ENCODE measurements around the gene GNAT3. TPM values are rescaled to one million over a fixed set of nuclear protein-coding genes. Genes with fewer than 3 reads are reported as not detected.

The GNAT3 gene
- total and polyA plus RNA-seq, 7 donors, result not detected

DNA sequence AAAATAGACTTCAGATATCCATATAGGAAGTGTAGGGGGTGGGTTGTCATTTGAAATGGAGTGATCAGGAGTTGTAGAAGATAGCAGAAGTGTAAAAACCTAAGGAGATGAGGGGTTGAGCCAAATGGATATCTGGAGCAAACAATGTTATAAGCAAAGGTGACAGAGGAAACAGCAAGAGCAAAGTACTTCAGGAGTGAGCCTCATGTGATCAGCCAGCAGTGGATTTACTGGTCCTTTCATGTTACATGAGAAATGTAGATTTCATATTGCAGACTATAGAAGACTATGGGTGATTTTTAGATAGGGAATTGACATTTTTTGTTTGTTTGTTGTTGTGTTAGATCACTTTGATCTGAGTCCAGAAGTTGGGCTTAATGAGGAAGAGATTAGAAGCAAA lies 47.7 kb downstream of the GNAT3 start:
- no peak for TF ChIP-seq POLR2A (IDR thresholded peaks at IDR 0.05)
- TF ChIP-seq EP300 (IDR thresholded peaks at IDR 0.05), result no peak
- TF ChIP-seq POLR2AphosphoS5 (IDR thresholded peaks at IDR 0.05), result no peak
- TF ChIP-seq, protein P1, sequence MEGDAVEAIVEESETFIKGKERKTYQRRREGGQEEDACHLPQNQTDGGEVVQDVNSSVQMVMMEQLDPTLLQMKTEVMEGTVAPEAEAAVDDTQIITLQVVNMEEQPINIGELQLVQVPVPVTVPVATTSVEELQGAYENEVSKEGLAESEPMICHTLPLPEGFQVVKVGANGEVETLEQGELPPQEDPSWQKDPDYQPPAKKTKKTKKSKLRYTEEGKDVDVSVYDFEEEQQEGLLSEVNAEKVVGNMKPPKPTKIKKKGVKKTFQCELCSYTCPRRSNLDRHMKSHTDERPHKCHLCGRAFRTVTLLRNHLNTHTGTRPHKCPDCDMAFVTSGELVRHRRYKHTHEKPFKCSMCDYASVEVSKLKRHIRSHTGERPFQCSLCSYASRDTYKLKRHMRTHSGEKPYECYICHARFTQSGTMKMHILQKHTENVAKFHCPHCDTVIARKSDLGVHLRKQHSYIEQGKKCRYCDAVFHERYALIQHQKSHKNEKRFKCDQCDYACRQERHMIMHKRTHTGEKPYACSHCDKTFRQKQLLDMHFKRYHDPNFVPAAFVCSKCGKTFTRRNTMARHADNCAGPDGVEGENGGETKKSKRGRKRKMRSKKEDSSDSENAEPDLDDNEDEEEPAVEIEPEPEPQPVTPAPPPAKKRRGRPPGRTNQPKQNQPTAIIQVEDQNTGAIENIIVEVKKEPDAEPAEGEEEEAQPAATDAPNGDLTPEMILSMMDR (IDR thresholded peaks at IDR 0.05), result no peak
- DNase-seq, result no peak
- no peaks in the 10 kb centered on the region for H3K36me3 ChIP-seq
- intact Hi-C loops (cut with DNase I), result no loop called here
- H3K9me3 ChIP-seq, result no peaks in the 10 kb centered on the region
- H3K27ac ChIP-seq, result no peak overlapping the region
- H3K4me1 ChIP-seq, result peaks cover 0 to 10% (median 0%) of the 10 kb centered on the region in 4 donors
- H3K27me3 ChIP-seq, result no peaks in the 10 kb centered on the region
- H3K4me3 ChIP-seq, result no peak overlapping the region

DNA sequence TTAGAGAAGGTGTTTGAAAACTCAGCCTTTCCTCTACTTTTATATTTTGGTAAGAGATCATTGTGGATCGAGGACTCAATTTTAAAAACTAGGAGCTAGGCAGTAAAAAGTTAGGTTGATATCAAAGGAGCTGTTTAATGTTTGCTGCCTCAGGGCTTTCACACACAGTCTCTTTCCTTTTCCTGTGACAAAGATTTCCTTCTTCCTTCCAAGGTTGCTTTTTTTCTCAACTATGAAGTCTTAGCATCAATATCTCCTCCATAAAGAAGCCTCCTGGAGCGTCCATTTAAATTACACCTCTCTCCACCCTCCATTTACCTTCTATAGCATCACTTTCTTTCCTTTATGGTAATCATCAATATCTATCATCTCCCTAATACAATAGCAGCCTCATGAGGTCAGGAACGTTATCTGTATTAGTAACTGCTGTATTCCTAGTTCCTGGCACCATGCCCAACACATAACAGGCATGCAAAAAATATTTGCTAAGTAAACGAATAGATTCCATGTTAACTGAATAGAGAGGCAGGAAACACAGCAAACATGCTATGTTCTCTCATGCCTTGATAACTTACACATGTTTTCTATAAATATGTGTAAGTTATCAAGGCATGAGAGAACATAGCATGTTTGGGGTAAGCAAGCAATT lies 48.5 kb downstream of the GNAT3 start:
- no peak for DNase-seq
- Histone ChIP-seq H3K4me1 (peaks cover 0 to 10% (median 0%) of the 10 kb centered on the region in 4 donors), H3K9me3 (no peaks in the 10 kb centered on the region), H3K4me3 (no peak overlapping the region), H3K27ac (no peak overlapping the region), H3K36me3 (no peaks in the 10 kb centered on the region), H3K27me3 (no peaks in the 10 kb centered on the region)
- TF ChIP-seq EP300 (IDR thresholded peaks at IDR 0.05) (no peak), POLR2AphosphoS5 (IDR thresholded peaks at IDR 0.05) (no peak), POLR2A (IDR thresholded peaks at IDR 0.05) (no peak)
- TF ChIP-seq, protein P1 (IDR thresholded peaks at IDR 0.05), result no peak
- intact Hi-C loops (cut with DNase I), result no loop called here
- WGBS, 2 donors, result 44 to 71% methylated on average over 4 of the region's 4 CpGs

DNA sequence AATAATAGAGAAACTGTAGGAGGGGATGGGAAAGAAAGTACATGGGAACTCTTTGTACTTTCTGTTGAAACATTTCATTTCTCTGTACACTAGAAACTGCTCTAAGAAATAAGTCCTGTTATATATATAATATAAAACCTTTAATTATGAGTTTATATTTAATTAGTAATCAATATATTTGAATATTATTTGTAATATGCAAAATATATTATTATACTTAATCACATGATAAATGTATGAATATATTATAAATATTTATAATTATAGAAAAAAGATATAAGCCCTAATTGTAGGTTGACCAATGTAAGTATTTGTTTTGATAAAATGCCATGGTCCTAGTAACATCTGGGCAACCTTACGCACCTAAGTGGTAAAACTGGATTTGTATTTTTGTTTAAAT lies 51.0 kb downstream of the GNAT3 start:
- Histone ChIP-seq H3K4me3 (no peak overlapping the region), H3K4me1 (no peaks in the 10 kb centered on the region), H3K27me3 (no peaks in the 10 kb centered on the region), H3K27ac (no peak overlapping the region), H3K36me3 (no peaks in the 10 kb centered on the region), H3K9me3 (no peaks in the 10 kb centered on the region)
- DNase-seq, result no peak
- 89 to 94% methylated on average over 1 of the region's 1 CpG for WGBS, 2 donors
- intact Hi-C loops (cut with DNase I), result no loop called here
- no peak for TF ChIP-seq EP300 (IDR thresholded peaks at IDR 0.05)
- TF ChIP-seq, protein P1 (IDR thresholded peaks at IDR 0.05), result no peak
- TF ChIP-seq POLR2AphosphoS5 (IDR thresholded peaks at IDR 0.05), result no peak
- no peak for TF ChIP-seq POLR2A (IDR thresholded peaks at IDR 0.05)

DNA sequence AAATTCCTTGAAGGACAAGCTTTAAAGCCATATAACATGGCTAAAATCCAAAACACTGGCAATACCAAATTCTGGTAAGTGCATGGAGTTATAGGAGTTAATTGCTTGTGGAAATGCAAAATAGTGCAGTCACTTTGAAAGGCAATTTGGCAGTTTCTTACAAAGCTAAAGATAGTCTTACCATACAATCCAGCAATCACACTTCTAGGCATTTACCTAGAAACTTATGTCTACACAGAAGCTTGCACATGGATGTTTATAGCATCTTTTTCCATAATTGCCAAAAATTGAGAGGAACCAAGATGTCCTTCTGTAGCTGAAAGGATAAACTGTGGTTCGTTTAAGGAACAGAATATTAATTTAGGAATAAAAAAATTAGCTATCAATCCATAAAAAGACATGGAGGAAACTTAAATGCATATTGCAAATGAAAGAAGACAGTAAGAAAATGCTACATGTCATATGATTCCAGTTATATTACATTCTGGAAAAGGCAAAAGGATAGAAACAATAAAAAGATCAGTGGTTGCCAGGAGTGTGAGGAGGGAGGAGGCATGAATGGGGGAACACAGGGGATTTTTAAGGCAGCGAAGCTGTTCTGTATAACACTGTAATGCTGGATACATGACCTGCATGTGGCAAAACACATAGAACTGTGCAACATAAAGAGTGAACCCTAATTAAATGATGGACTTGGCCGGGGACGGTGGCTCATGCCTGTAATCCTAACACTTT lies 51.9 kb downstream of the GNAT3 start:
- Histone ChIP-seq H3K27ac (no peak overlapping the region), H3K4me3 (no peak overlapping the region), H3K9me3 (no peaks in the 10 kb centered on the region), H3K27me3 (no peaks in the 10 kb centered on the region), H3K4me1 (no peaks in the 10 kb centered on the region), H3K36me3 (no peaks in the 10 kb centered on the region)
- DNase-seq, result no peak
- intact Hi-C loops (cut with DNase I), result no loop called here
- WGBS, 2 donors, result 87 to 88% methylated on average over 4 of the region's 4 CpGs
- TF ChIP-seq, protein P1 (IDR thresholded peaks at IDR 0.05), result no peak
- TF ChIP-seq POLR2AphosphoS5 (IDR thresholded peaks at IDR 0.05), result no peak
- no peak for TF ChIP-seq EP300 (IDR thresholded peaks at IDR 0.05)
- no peak for TF ChIP-seq POLR2A (IDR thresholded peaks at IDR 0.05)

Data from sigmoid colon (tissue), 7 donors.